HepG2 (cell line): ENCODE data around the gene PIGW. TPM values are rescaled to one million over a fixed set of nuclear protein-coding genes. Genes with fewer than 3 reads are reported as not detected.

Experiments
- ATF1 ChIP-seq: IDR thresholded peaks from 2 replicates; pipeline ENCODE4 v1.6.1; 2016; ENCODE audit warnings: mild to moderate bottlenecking, control low read depth
- FUBP1 ChIP-seq: sonication (generic); formaldehyde crosslinking; IDR thresholded peaks from 2 replicates; pipeline ENCODE4 v1.5.1; 2020; ENCODE audit warnings: missing genetic modification reagents, mild to moderate bottlenecking, borderline replicate concordance
- HNF4G ChIP-seq, 2 experiments: sonication (generic) in 1 of 2; formaldehyde crosslinking in 1 of 2; IDR thresholded peaks; 2 replicates each; pipeline versions ENCODE4 v1.4.0 to v1.6.1; 2011 to 2020; ENCODE audit warnings: borderline replicate concordance in 2 of 2, low read depth in 2 of 2, mild to moderate bottlenecking in 2 of 2, low read length in 1 of 2, missing genetic modification reagents in 1 of 2, moderate library complexity in 1 of 2
- KIAA2018 ChIP-seq: sonication (generic); formaldehyde crosslinking; IDR thresholded peaks from 2 replicates; pipeline ENCODE4 v1.5.0; 2020; ENCODE audit warnings: mild to moderate bottlenecking, missing genetic modification reagents, borderline replicate concordance
- RXRB ChIP-seq: IDR thresholded peaks from 2 replicates; pipeline ENCODE4 v1.6.1; 2016; ENCODE audit warnings: borderline replicate concordance, missing genetic modification reagents, missing compliant biosample characterization
- ZNF296 ChIP-seq: sonication (generic); formaldehyde crosslinking; conservative IDR thresholded peaks from 2 replicates; pipeline ENCODE4 v1.5.0; 2020; ENCODE audit warnings: mild to moderate bottlenecking, missing genetic modification reagents
- ZNF547 ChIP-seq: sonication (generic); formaldehyde crosslinking; IDR thresholded peaks from 2 replicates; pipeline ENCODE4 v1.5.1; 2020; ENCODE audit warnings: mild to moderate bottlenecking, missing genetic modification reagents
- polyA plus RNA-seq, 8 experiments: library from polyadenylated mRNA; depleted of rRNA in 3 of 8; stranded (reverse) in 7 of 8; unstranded in 1 of 8; fragments of >200 nt; fragmentation: Illumina TruSeq in 4 of 8; extraction: Trizol in 4 of 8; gene quantifications; 2 replicates each; pipeline versions ENCODE4 v1.2.1 to v1.2.3, GENCODE V29; 2011 to 2016; ENCODE audit warnings: low read depth in 4 of 8, missing spikeins in 1 of 8, mixed read lengths in 1 of 8; ENCODE audit not compliant: insufficient read depth in 1 of 8
- total RNA-seq, 5 experiments: library from RNA; depleted of rRNA; stranded (reverse); fragments of >200 nt; fragmentation: Illumina TruSeq; extraction: Trizol; gene quantifications; 2 replicates each; pipeline ENCODE4 v1.2.3, GENCODE V29; 2016; ENCODE audit warnings: low read depth in 1 of 5
- TF ChIP-seq, protein P1 (sequence below): sonication (generic); formaldehyde crosslinking; conservative IDR thresholded peaks from 2 replicates; pipeline ENCODE4 v1.4.0; 2020; ENCODE audit warnings: mild to moderate bottlenecking, missing genetic modification reagents, moderate library complexity
- TF ChIP-seq, protein P2 (sequence below): sonication (generic); formaldehyde crosslinking; IDR thresholded peaks from 2 replicates; pipeline ENCODE4 v1.8.0; 2022; ENCODE audit warnings: mild to moderate bottlenecking, missing genetic modification reagents, moderate library complexity
- TF ChIP-seq, protein P3 (sequence below): sonication (generic); formaldehyde crosslinking; IDR thresholded peaks from 2 replicates; pipeline ENCODE4 v1.4.0; 2020; ENCODE audit warnings: mild to moderate bottlenecking, missing genetic modification reagents

PIGW gene
- total and polyA plus RNA-seq, 2 of the 13 experiments (the other 11 are each of a cell fraction or from before 2014, with no cell fraction given), result 9.0 to 24.0 TPM

GRCh38 chr17:36506249-36506826 is 28.4 kb upstream of the PIGW start (continued):
- TF ChIP-seq FUBP1 (CRISPR knock-in tag) (no peak), RXRB (no peak), ZNF296 (CRISPR knock-in tag) (no peak), ATF1 (CRISPR knock-in tag) (no peak), HNF4G (IDR thresholded peaks at IDR 0.05; ENCODE audit: borderline replicate concordance, low read depth, low read length) (0 out of 2 replicates have a peak, but pooled peaks have one; percentile 18), HNF4G (CRISPR knock-in tag; IDR thresholded peaks at IDR 0.05; ENCODE audit: borderline replicate concordance, low read depth) (no peak), KIAA2018 (CRISPR knock-in tag) (no peak), ZNF547 (CRISPR knock-in tag) (no peak)
- TF ChIP-seq, protein P1, sequence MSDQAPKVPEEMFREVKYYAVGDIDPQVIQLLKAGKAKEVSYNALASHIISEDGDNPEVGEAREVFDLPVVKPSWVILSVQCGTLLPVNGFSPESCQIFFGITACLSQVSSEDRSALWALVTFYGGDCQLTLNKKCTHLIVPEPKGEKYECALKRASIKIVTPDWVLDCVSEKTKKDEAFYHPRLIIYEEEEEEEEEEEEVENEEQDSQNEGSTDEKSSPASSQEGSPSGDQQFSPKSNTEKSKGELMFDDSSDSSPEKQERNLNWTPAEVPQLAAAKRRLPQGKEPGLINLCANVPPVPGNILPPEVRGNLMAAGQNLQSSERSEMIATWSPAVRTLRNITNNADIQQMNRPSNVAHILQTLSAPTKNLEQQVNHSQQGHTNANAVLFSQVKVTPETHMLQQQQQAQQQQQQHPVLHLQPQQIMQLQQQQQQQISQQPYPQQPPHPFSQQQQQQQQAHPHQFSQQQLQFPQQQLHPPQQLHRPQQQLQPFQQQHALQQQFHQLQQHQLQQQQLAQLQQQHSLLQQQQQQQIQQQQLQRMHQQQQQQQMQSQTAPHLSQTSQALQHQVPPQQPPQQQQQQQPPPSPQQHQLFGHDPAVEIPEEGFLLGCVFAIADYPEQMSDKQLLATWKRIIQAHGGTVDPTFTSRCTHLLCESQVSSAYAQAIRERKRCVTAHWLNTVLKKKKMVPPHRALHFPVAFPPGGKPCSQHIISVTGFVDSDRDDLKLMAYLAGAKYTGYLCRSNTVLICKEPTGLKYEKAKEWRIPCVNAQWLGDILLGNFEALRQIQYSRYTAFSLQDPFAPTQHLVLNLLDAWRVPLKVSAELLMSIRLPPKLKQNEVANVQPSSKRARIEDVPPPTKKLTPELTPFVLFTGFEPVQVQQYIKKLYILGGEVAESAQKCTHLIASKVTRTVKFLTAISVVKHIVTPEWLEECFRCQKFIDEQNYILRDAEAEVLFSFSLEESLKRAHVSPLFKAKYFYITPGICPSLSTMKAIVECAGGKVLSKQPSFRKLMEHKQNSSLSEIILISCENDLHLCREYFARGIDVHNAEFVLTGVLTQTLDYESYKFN, result peak; percentile 70
- TF ChIP-seq, protein P2, sequence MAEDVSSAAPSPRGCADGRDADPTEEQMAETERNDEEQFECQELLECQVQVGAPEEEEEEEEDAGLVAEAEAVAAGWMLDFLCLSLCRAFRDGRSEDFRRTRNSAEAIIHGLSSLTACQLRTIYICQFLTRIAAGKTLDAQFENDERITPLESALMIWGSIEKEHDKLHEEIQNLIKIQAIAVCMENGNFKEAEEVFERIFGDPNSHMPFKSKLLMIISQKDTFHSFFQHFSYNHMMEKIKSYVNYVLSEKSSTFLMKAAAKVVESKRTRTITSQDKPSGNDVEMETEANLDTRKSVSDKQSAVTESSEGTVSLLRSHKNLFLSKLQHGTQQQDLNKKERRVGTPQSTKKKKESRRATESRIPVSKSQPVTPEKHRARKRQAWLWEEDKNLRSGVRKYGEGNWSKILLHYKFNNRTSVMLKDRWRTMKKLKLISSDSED (CRISPR knock-in tag), result no peak
- TF ChIP-seq, protein P3, sequence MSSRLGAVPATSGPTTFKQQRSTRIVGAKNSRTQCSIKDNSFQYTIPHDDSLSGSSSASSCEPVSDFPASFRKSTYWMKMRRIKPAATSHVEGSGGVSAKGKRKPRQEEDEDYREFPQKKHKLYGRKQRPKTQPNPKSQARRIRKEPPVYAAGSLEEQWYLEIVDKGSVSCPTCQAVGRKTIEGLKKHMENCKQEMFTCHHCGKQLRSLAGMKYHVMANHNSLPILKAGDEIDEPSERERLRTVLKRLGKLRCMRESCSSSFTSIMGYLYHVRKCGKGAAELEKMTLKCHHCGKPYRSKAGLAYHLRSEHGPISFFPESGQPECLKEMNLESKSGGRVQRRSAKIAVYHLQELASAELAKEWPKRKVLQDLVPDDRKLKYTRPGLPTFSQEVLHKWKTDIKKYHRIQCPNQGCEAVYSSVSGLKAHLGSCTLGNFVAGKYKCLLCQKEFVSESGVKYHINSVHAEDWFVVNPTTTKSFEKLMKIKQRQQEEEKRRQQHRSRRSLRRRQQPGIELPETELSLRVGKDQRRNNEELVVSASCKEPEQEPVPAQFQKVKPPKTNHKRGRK (CRISPR knock-in tag), result no peak
